Gastroesophageal sphincter (tissue), 3 donors: ENCODE measurements around the gene DCAF7.

Source experiments
- CTCF ChIP-seq, 4 experiments: fragments of 200-600 bp in 2 of 4; fragments of 450-650 bp in 2 of 4; sonication (generic) in 1 of 4; IDR thresholded peaks; one replicate each; pipeline ENCODE4 v1.5.1; 2017 to 2019; ENCODE audit warnings: antibody characterized with exemption in 4 of 4, mild to moderate bottlenecking in 2 of 4, moderate library complexity in 2 of 4
- EP300 ChIP-seq: sonication (generic); formaldehyde crosslinking; IDR thresholded peaks from one replicate; pipeline ENCODE4 v1.6.1; 2017; ENCODE audit warnings: antibody characterized with exemption, mild to moderate bottlenecking
- POLR2A ChIP-seq, 2 donors: fragments of 450-650 bp; IDR thresholded peaks; one replicate each; pipeline ENCODE4 v1.6.1; 2017; ENCODE audit warnings: antibody characterized with exemption in 2 of 2, mild to moderate bottlenecking in 2 of 2, moderate library complexity in 1 of 2
- POLR2AphosphoS5 ChIP-seq: sonication (generic); formaldehyde crosslinking; IDR thresholded peaks from one replicate; pipeline ENCODE4 v1.6.1; 2017; ENCODE audit warnings: antibody characterized with exemption

GRCh38 chr17:63564562-63564961 is 14.3 kb downstream of the DCAF7 start:
- TF ChIP-seq POLR2AphosphoS5, result no peak
- TF ChIP-seq EP300, result no peak
- TF ChIP-seq POLR2A (IDR thresholded peaks at IDR 0.05), result no peak
- no peak for TF ChIP-seq CTCF (IDR thresholded peaks at IDR 0.05)
